Activated CD4-positive, alpha-beta T cell treated with anti-CD3 and anti-CD28 coated beads, Interleukin-2, Interleukin-6, amounts not matched to agents 100 ng/mL and 50 ng/mL, durations not matched to agents 16 hours and 8 hours (primary cell): ENCODE data around the gene MICALL1.
"Not testable (repeated sequence)": the region's sequence is repeated elsewhere in the genome, so short reads cannot be mapped to it uniquely, and the experiment has no call there.

Source experiments
- DNase-seq: peaks from one replicate; pipeline ENCODE4 v3.0.0-alpha.2; 2020

Gene MICALL1

DNA sequence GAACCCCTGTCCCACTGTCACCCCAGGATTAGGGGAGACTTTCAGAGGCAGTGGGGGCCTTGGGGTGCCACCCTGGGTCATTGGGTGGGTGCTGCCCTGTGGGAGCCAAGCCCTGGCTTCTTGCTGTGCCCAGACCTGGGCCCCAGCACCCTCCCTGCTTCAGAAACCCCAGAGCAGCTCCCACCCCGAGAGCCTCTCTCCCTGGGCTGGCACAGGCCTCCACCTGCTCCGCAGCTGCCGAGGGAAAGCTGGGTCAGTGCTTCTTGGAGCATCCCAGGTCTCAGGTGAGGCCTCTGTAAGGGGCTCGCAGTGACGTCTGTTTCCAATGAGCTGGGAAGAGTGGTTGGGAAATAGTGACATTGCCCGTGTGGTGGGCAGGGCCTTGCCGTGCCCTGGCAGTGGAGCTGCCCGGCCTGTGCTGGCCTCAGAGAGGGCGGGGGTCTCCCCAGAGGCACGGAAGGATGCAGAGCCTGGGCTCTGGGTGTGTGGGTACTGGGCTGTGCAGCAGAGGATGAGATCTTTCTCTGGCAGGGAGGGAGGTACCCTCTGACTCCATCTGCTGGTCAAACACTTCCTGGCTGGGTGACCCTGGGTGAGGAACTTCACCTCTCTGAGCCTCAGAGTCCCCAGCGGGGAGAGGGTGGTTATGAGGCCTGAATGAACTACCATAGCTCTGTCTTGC is 24.3 kb downstream of the MICALL1 start:
- peak; percentile 31 for DNase-seq

DNA sequence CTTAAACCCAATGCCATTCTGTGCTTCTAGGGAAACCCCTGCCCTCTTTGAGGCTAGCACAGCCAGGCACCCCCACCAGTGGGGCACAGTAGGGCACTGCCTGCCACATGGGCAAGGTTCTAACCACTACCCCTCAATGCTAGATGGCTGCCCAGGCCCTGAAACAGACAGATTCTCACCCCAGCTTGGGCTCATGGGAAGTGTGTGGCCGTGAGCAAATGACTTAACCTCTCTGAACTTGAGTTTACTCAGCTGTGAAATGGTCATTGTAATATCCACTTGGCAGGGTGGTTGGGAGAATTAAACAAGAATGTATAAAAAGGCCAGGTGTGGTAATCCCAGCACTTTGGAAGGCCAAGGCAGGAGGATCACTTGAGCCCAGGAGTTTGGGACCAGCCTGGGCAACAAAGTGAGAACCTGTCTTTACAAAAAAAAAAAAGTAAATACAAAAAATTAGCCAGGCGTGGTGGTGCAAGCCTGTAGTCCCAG is 24.9 kb downstream of the MICALL1 start:
- no peak for DNase-seq

DNA sequence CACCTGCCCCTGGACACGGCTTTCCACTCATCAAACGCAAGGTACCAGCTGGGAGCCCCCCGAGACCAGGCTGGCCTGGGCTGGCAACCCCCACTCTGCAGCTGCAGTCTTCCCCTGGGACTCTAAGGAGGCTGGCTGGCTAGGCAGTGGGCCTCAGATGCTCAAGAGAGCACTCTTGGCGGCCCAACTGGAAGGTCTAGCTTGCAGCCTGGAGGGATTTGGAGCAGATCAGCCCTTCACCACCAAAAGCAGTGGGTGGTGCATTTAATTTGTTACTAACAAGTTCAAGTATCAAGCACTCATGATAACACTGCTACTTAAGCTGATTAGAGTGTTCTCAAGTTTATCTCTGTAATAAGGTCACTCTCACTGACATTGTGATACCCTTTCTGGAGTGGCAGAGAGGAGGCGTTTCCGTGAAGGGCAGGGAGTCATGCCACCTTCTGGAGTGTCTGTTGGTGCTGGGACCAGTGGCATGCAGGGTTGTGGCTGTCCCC is 25.8 kb downstream of the MICALL1 start:
- no peak for DNase-seq

DNA sequence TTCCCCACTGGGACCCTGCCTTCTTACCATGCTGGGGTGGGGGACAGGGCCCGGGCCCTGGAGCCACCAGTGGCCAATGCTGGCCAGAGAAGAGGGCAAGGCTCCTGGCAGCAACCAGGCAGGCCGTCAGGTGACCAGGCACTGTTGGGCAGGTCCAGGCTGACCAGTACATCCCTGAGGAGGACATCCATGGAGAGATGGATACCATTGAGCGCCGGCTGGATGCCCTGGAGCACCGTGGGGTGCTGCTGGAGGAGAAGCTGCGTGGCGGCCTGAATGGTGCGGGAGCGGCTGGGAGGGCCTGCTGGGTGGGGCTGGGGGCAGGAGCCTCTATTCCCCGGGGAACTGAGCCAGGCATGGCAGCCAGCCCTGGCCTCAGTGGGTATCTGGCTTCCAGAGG is 26.3 kb downstream of the MICALL1 start:
- DNase-seq: no peak

DNA sequence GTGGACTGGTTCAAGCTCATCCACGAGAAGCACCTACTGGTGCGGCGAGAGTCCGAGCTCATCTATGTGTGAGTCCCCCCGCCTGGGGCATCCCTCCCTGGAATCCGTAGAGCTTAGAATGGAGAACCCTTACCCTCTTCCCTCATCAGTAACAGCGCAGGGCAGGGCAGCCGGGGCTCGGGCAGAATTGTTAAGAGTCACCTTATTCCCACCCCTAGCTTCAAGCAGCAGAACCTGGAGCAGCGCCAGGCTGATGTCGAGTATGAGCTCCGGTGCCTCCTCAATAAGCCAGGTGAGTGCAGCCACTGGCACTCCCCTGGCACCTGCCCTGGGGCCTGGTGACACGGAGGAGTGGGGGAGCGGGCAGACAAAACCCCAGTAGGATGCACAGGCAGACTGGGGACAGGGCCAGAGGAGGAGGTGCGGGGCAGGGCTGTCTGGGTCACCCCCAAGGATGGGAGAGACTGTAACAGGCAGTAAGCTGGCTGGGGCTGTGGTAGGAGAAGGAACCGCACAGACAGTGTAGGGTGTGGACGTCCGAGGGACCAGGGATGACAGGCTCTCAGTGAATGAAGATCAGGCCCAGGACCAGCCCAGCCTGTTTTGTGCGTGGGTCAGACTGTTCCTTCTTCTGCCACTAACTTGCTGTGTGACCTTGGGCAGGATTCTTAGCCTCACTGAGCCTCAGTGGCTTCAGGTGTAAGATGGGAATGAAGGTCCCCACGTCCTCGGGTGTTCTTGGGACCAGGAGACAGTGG is 26.9 kb downstream of the MICALL1 start:
- no peak for DNase-seq

DNA sequence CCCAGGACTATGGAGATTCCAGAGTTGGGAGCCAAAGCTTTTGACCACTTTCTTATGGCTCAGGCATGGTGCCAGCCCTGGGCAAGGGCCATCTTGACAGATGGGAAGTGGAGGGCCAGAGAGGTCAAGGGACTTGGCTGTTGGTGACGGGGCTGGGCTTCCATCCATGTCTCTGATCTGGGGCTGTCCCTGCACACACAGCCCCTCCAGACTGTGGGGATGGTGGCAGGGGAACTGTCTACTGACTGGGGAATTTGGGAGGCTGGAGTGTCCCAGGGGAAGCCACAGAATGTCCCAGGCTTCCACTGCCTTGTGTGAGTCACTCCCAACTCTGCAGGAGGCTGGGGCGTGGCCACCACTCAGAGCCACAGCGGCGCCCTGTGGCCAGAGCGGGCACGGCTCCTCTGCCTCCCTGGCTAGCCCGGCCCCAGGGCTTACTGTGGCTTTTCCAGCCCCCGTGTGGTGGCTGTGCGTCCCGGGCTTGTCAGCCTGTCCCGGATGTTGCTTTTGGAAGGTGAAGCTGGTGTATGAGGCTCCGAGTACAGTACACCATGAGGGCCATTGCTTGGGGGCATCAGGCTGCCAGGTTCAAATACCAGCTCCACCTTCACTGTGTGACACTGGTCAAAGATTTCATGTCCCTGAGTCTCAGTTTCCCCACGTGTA is 27.7 kb downstream of the MICALL1 start:
- peak; percentile 90 for DNase-seq

DNA sequence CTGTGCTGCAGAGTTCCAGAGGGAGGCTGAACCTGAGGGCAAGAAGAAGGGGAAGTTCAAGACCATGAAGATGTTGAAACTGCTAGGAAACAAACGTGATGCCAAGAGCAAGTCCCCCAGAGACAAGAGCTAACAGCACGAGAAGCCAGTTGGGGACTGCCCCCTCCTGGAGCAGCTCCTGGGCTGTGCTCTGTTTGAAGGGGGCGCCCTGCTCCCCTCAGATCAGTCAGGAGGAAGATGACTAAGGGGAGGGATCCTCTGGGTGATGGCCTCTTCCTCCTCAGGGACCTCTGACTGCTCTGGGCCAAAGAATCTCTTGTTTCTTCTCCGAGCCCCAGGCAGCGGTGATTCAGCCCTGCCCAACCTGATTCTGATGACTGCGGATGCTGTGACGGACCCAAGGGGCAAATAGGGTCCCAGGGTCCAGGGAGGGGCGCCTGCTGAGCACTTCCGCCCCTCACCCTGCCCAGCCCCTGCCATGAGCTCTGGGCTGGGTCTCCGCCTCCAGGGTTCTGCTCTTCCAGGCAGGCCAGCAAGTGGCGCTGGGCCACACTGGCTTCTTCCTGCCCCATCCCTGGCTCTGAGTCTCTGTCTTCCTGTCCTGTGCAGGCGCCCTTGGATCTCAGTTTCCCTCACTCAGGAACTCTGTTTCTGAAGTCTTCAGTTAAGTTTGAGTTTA is 34.7 kb downstream of the MICALL1 start:
- no peak for DNase-seq

DNA sequence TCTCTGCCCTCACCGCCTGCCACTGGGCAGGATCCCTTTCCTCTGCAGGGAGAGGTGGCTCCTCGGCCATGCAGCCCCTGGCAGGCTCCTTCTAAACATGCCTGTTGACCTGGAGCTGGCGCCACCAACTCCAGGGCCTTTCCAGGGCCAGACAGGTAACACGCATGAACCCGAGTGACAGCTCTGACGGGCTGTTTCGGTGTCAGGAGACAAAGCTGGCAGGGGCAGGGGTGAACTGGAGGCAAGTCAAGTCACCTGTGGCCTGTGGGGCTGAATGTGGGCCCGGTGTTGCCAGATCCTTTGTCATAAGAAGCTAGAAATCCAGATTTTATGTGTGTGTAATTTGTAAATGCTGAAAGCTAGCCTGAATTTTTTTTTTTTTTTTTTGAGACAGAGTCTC is 36.0 kb downstream of the MICALL1 start:
- DNase-seq: no peak

DNA sequence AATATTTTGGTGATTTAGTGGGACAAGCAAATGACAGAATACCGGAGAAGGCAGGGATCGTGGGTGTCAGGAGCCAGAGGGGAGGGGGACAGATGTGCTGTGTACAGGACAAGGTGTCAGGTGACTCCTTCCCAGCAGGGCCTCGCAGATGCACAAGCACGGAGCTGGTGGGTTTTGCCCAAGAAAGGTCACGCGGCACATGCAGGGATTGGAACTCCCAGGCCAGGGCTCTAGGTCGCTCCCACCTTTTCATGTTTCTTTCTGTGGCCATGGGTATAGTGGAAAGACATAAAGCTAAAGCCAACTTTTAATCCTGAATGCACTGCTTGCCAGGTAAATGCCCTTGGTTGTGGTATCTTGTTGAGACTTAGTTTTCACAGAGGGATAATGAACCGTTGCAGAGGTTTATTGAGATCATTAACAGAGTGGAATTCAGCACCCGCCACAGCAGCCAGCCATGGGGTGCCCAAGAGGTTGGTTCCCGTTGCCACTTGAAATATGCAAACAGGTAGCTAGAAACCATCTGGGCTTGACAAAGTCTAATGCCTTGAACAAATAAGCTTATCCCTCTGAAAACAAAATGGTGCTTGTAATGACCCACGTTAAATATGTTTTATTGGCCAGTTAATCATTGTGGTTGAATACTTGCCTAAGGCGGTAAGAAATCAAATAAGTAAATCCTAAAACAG is 37.2 kb downstream of the MICALL1 start:
- DNase-seq: no peak

DNA sequence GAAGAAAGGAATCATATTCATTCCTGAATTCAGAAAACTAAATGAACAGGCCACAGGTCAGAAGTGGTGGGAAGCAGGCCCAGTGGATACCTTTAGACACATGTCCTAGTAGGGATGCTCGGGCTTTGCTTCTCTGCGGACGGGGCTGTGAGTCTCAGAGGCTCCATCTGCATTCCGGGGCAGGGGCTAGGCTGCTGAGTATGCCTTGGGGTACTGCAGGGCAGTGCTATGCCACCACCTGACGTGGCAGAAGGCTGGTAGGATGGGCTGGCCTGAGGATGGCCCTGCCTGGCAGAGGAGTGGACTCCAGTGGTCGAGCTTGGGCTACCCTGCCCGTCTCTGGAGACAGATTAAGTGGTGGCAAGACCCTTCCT is 37.7 kb downstream of the MICALL1 start:
- DNase-seq: no peak

DNA sequence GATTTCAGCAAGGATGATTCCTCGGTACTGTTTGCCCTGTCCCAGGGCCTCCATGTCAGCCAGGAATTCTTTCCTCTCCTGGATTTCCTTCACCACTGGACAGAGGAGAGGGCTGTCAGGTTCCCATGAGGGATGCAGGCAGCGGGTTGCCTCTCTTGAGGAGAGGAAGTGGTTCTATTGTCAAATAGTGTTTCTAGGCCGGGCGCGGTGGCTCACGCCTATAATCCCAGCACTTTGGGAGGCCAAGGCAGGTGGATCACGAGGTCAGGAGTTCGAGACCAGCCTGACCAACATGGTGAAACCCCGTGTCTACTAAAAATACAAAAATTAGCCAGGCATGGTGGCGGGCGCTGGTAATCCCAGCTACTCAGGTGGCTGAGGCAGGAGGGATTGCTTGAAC is 38.3 kb downstream of the MICALL1 start:
- not testable (repeated sequence) for DNase-seq

DNA sequence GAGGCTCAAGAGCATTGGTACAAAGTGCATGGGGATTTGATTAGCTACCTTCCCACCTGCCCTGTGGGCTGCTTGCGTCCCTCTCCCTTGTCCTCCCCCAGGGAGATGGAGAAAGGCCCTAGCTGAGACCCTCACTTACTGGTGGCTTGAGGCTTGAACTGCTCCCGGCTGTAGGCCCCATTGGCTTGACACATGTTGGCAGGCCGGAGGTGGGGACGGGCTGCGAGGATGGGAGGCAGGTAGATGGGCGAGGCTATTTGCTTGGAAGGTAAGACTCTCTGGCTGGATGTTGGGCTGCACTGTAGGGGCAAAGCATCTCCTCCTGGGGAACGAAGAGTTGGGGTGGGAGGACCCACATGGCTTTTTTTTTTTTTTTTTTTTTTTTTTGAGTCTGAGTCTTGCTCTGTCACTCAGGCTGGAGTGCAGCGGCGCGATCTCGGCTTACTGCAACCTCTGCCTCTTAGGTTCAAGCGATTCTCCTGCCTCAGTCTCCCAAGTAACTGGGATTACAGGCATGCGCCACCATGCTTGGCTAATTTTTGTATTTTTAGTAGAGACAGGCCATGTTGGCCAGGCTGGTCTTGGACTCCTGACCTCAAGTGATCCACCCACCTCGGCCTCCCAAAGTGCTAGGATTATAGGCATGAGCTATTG is 41.2 kb downstream of the MICALL1 start:
- DNase-seq: not testable (repeated sequence)

DNA sequence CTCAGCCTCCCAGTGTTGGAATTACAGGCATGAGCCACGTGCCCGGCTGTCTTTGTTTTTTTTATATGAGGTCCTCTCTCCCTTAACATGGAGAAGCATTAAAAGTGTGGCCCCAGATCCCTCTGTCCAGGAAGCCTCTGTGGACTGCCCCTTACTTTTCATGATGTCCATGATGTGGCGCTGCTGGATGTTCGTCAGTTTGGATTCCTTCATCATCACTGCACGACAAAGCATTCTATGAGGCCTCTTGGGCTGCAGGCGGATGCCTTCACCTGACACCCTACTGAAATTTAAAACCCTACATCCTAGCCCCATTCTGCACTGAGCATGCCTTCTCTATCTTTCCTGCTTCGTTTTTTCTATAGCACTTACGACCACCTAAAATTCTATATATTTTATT is 45.2 kb downstream of the MICALL1 start:
- no peak for DNase-seq

DNA sequence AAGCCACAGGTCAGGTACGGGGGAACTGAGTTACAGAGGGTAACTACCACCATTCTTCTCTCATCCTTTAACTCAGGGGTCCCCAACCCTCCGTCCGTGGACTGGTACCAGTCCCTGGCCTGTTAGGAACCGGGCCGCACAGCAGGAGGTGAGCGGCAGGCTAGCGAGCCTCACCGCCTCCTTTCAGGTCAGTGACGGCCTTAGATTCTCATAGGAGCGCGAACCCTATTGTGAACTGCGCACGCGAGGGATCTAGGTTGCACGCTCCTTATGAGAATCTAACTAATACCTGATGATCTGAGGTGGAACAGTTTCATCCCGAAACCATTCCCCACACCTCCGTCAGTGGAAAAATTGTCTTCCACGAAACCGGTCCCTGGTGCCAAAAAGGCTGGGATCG is 46.5 kb downstream of the MICALL1 start:
- not testable (repeated sequence) for DNase-seq

DNA sequence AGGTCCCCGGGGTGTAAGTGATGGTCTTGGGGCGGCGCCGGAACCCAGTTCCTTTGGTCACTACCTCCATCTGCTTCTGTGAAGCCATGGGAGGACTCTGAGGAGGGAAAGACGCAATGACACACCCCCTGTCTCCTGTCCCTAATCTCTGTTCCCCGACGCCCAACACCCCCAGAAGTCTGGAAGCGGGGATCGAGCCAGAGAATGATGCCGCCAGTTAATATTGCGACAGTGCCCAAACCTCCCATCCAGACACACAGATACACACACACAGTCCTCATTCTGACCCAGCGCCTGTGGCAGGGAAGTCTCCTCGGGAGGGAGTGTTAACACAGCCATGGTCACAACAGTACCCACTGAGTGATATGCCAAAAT is 47.0 kb downstream of the MICALL1 start:
- DNase-seq: no peak

DNA sequence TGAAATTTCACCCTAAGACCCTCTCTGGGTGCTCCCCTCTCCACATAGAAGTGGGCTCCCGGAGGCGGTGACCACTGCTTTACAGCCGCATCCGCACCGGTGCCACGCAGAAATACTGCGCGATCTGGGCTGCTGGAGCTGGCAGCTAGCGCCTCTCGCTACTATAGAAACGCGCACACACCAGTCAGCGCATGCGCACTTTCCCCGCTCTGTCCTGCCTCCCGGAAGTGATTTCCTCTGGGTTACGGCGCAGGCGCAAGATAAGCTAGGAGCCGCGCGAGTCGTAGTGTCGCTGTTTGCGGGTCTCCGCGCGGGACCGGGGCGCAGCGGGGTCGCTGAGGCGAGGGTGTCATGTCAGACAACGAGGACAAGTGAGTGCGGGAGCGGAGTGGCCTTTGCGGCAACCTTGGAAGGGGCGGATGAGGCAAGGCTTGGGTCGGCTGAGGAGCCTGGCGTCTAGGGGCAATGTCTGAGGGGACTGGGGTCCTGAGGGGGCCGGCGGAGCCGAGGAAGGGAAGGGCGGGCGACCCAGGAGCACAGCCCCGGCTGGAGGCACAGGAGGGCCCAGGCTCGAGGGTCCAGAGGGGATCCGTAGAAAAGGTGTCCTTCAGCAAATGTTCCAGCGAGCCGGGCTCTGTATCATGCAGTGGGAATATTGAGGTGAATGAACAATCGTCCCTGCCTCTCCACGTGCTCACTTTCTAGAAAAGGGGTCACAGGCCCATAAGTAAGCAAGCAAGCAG is 47.5 kb downstream of the MICALL1 start, which contains the start of the genes C22orf23 and POLR2F:
Gene C22orf23 (minus strand): TSS at position 165 of the 743 bp plus-strand sequence. CDS start 452 bp downstream, outside the sequence.
Gene POLR2F (plus strand): TSS at position 263 of the 743 bp plus-strand sequence. CDS start 89 bp downstream, at position 352.
- peak; percentile 97 for DNase-seq

DNA sequence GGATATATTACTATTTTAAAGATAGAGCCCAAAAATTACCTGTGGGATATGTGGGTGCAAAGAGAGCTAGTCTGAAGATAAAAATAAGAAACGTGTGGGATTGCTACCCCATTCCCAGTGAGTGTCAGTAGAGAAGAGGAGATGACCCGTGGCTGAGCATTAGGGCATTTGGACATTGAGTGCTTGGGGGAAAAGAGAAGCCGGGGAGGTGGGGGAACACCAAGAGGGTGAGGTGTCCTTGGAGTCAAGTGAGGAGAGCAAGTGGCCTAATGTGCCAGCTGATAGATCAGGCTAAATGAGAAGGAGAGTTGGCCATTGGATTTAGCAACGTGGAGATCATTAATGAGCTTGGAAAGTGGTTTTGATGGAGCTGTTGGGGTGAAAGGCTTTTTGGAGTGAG is 48.6 kb downstream of the MICALL1 start:
- no peak for DNase-seq

DNA sequence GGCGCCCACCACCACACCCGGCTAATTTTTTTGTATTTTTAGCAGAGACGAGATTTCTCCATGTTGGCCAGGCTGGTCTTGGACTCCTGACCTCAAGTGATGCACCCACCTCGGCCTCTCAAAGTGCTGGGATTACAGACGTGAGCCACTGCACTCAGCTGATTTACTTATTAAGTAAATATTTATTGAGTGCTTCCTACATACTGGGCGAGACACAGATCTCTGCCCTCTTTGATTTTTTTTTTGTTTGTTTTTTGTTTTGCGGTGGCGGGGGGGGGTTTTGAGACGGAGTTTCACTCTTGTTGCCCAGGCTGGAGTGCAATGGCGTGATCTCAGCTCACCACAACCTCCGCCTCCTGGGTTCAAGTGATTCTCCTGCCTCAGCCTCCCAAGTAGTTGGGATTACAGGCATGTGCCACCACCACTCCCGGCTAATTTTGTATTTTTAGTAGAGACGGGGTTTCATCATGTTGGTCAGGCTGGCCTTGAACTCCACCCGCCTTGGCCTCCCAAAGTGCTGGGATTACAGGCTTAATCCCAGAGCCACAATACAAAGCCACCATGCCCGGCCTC is 49.8 kb downstream of the MICALL1 start:
- not testable (repeated sequence) for DNase-seq

DNA sequence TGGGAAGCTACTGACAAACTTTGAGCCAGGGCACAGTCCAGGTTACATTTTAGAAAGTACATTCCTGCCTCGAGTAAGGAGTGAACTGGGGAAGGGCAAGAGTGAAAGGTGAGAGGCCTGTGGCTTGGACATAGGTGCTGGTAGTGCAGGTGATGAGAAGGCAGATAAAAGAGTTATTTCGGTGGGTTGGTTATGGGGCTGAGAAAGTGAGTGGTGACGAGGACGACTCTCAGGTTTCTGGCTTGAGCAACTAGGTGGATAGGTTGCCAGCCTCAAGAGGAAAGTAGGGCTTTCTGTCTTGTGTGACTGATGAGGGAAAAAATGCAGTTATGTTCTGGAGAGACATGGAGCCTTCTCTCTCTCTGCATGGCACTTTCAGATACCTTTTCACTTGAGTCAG is 51.1 kb downstream of the MICALL1 start:
- no peak for DNase-seq

DNA sequence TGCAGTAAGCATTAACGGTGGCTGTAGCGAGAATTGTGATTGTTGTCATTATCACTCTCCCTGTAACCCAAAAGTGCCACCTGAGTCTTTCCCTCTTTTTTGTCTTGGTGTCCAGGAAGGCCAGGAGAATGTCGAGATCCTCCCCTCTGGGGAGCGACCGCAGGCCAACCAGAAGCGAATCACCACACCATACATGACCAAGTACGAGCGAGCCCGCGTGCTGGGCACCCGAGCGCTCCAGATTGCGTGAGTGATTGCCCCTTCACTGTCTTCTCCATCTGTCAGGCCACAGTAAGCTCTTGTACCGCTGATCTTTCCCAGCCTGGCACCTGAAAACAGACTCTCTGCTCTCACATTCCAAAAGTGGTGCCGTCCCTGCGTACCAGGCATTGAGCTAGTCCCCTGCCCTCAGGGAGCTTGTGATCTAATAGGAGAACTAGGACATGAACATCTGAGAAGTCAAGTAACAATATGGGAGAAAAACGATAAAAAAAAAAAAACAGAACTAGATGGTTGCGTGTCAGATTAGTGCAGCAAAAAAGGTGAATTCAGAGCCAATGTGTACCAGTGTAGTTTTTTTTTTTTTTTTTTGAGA is 53.2 kb downstream of the MICALL1 start:
- DNase-seq: no peak
